K562 (cell line): ENCODE results near the gene TRPC4. TPM values are rescaled to one million over a fixed set of nuclear protein-coding genes. Genes with fewer than 3 reads are reported as not detected.

Experiments used
- ATAC-seq: fragments of 200-7000 bp; cut with Tn5 transposase; 3 replicates; pipeline ENCODE4 v1.9.1; 2020; ENCODE audit warnings: moderate library complexity
- BruUV-seq: library from RNA; stranded (reverse); fragments of 400-500 nt; replicated peaks from 2 replicates; lab custom pipeline; 2021; lab: Mats Ljungman, UMichigan
- CTCF ChIA-PET: fragments of 300-600 bp; formaldehyde crosslinking; extraction: SDS; loops from one replicate; lab custom pipeline; 2021; ENCODE audit warnings: low intra/inter-chr PET ratio; lab: Yijun Ruan, JAX
- POLR2A ChIA-PET: fragments of 300-600, 350-650 bp; sonication (Branson Sonifier 250); formaldehyde crosslinking; extraction: SDS; loops from one replicate; lab custom pipeline; 2021; ENCODE audit warnings: antibody characterized with exemption, inconsistent platforms; lab: Yijun Ruan, JAX
- DNase-seq, 4 experiments: peaks; one replicate each; pipeline versions ENCODE4 v3.0.0 to v3.0.0-alpha.2; 2011 to 2018; ENCODE audit warnings: low spot score in 3 of 4, mixed read lengths in 3 of 4; ENCODE audit errors: extremely low read depth in 1 of 4
- FAIRE-seq: peaks from 2 replicates; lab custom pipeline; 2011; peaks lifted over from hg19 to GRCh38; lab: Jason Lieb, UNC
- H2AFZ ChIP-seq: 2 replicates; pipeline ENCODE4 v1.6.0; 2011; ENCODE audit warnings: low read depth, low read length, control low read depth, inconsistent platforms
- H3K27ac ChIP-seq: fragments of 200-600 bp; 3 replicates; pipeline ENCODE4 v1.8.0; 2011; ENCODE audit warnings: low read depth, mild to moderate bottlenecking, control low read depth, inconsistent platforms, low read length, moderate library complexity, mixed read lengths; ENCODE audit errors: extremely low read depth
- H3K27me3 ChIP-seq, 2 experiments: fragments of 300-600 bp in 1 of 2; 2 replicates in 1 of 2; 3 replicates in 1 of 2; pipeline versions ENCODE4 v1.6.0 to v1.8.0; 2011; ENCODE audit warnings: inconsistent platforms in 2 of 2, low read length in 2 of 2, mild to moderate bottlenecking in 1 of 2, mixed read lengths in 1 of 2, moderate library complexity in 1 of 2; ENCODE audit not compliant: control insufficient read depth in 2 of 2, insufficient read depth in 2 of 2
- H3K36me3 ChIP-seq: fragments of 300-600 bp; 3 replicates; pipeline ENCODE4 v1.8.0; 2011; ENCODE audit warnings: mild to moderate bottlenecking, low read length, inconsistent platforms; ENCODE audit not compliant: control insufficient read depth, insufficient read depth
- H3K4me1 ChIP-seq, 2 experiments: fragments of 200-600 bp in 1 of 2; replicated peaks in 1 of 2; 2 replicates in 1 of 2; 3 replicates in 1 of 2; pipeline versions ENCODE4 v1.5.1 to v1.8.0; 2011; ENCODE audit warnings: inconsistent platforms in 2 of 2, low read length in 2 of 2, mild to moderate bottlenecking in 1 of 2, mixed read lengths in 1 of 2, moderate library complexity in 1 of 2; ENCODE audit not compliant: control insufficient read depth in 2 of 2, insufficient read depth in 2 of 2
- H3K4me2 ChIP-seq: 2 replicates; pipeline ENCODE4 v1.6.1; 2011; ENCODE audit warnings: low read length, control low read depth, inconsistent platforms, mixed read lengths; ENCODE audit not compliant: insufficient read depth
- H3K4me3 ChIP-seq: fragments of 200-600 bp; sonication (generic), shearing (Covaris generic); 2 replicates; pipeline ENCODE4 v1.5.1; 2016; ENCODE audit warnings: control low read depth, inconsistent platforms
- H3K79me2 ChIP-seq: fragments of 200-600 bp; 3 replicates; pipeline ENCODE4 v1.8.0; 2011; ENCODE audit warnings: low read length, inconsistent platforms; ENCODE audit not compliant: control insufficient read depth, insufficient read depth
- H3K9ac ChIP-seq, 2 experiments: 2 replicates each; pipeline versions ENCODE4 v1.6.0 to v1.6.1; 2011; ENCODE audit warnings: low read depth in 2 of 2, low read length in 2 of 2, control low read depth in 1 of 2, inconsistent platforms in 1 of 2, mild to moderate bottlenecking in 1 of 2, mixed read lengths in 1 of 2; ENCODE audit not compliant: insufficient read depth in 1 of 2
- H3K9me1 ChIP-seq: one replicate; pipeline ENCODE4 v1.6.0; 2011; ENCODE audit warnings: inconsistent platforms, mild to moderate bottlenecking, low read length, moderate library complexity; ENCODE audit not compliant: control insufficient read depth, insufficient read depth
- H3K9me3 ChIP-seq: replicated peaks from 2 replicates; pipeline ENCODE4 v1.5.1; 2011; ENCODE audit warnings: low read depth, low read length, inconsistent platforms; ENCODE audit not compliant: control insufficient read depth, insufficient read depth
- H4K20me1 ChIP-seq: replicated peaks from 2 replicates; pipeline ENCODE4 v1.6.1; 2011; ENCODE audit warnings: low read length, inconsistent platforms, mixed read lengths; ENCODE audit not compliant: control insufficient read depth, insufficient read depth
- HDAC3 ChIP-seq: fragments of 450-650 bp; IDR thresholded peaks from 2 replicates; pipeline ENCODE4 v1.6.1; 2018; ENCODE audit warnings: borderline replicate concordance, mild to moderate bottlenecking, moderate library complexity; ENCODE audit not compliant: partially characterized antibody
- HNRNPK ChIP-seq: fragments of 200-400 bp; formaldehyde crosslinking; IDR thresholded peaks from one replicate; pipeline ENCODE4 v1.6.1; 2018; ENCODE audit warnings: mild to moderate bottlenecking, low read depth, low read length; ENCODE audit not compliant: poor library complexity, severe bottlenecking
- HNRNPLL ChIP-seq: fragments of 200-400 bp; formaldehyde crosslinking; IDR thresholded peaks from 2 replicates; pipeline ENCODE4 v1.6.1; 2017; ENCODE audit warnings: low read length, low read depth, mild to moderate bottlenecking; ENCODE audit not compliant: poor library complexity, severe bottlenecking
- KLF6 ChIP-seq: fragments of 250-450 bp; sonication (Bioruptor Pico); IDR thresholded peaks from 2 replicates; pipeline ENCODE4 v1.4.0; 2020; ENCODE audit warnings: mild to moderate bottlenecking, moderate library complexity, borderline replicate concordance
- LEF1 ChIP-seq: fragments of 450-650 bp; IDR thresholded peaks from 2 replicates; pipeline ENCODE4 v1.6.1; 2016; ENCODE audit warnings: mild to moderate bottlenecking
- MBD2 ChIP-seq: sonication (generic); IDR thresholded peaks from 2 replicates; pipeline ENCODE4 v1.6.1; 2016; ENCODE audit warnings: low read depth, borderline replicate concordance
- MEIS2 ChIP-seq: fragments of 450-650 bp; IDR thresholded peaks from 2 replicates; pipeline ENCODE4 v1.6.1; 2014; ENCODE audit warnings: mild to moderate bottlenecking; ENCODE audit not compliant: partially characterized antibody
- SIN3B ChIP-seq: fragments of 450-650 bp; IDR thresholded peaks from 2 replicates; pipeline ENCODE4 v1.6.1; 2017; ENCODE audit warnings: low read depth, mild to moderate bottlenecking, moderate library complexity
- SMARCA5 ChIP-seq: fragments of 450-650 bp; IDR thresholded peaks from 2 replicates; pipeline ENCODE4 v1.6.1; 2016
- WGBS: fragments of 100-300 bp; shearing (Covaris generic); methylation state at CpG from one replicate; pipeline ENCODE4 v1.1.6; 2016; ENCODE audit warnings: low coverage, mixed read lengths; ENCODE audit not compliant: insufficient coverage; ENCODE audit errors: missing lambda C conversion rate; 5-methylcytosine and 5-hydroxymethylcytosine counted together
- in situ Hi-C: fragments of 300-500 bp; cut with MboI; formaldehyde crosslinking; loops from 4 replicates; pipeline ENCODE4 v1.15.0; 2018; ENCODE audit warnings: inconsistent platforms, mixed read lengths
- intact Hi-C: fragments of 100-400 bp; cut with micrococcal nuclease; formaldehyde crosslinking; loops from 2 replicates; pipeline ENCODE4 v1.14.2; 2022
- polyA plus RNA-seq, 8 experiments: library from polyadenylated mRNA; depleted of rRNA in 4 of 8; stranded (reverse) in 5 of 8; unstranded in 3 of 8; fragments of >200 nt; fragmentation: Nextera tagmentation in 2 of 8; fragmentation: Illumina TruSeq in 1 of 8; extraction: Ambion mirVana in 2 of 8; extraction: Trizol in 1 of 8; gene quantifications; 2 replicates each; pipeline versions ENCODE4 v1.2.1 to v1.2.3, GENCODE V29; 2011 to 2014; ENCODE audit warnings: inconsistent platforms in 1 of 8, missing spikeins in 1 of 8
- total RNA-seq, 7 experiments: library from RNA; depleted of rRNA in 6 of 7; stranded (reverse); fragments of >200 nt in 6 of 7; fragmentation: Illumina TruSeq in 2 of 7; extraction: Trizol in 2 of 7; gene quantifications; 2 replicates each; pipeline versions ENCODE4 v1.2.1 to v1.2.3, GENCODE V29; 2011 to 2021; ENCODE audit warnings: low replicate concordance in 1 of 7

TRPC4 gene
- total and polyA plus RNA-seq, 9 of the 15 experiments (the other 6 are each of a cell fraction or from before 2014, with no cell fraction given): 0.03 to 0.04 TPM; not detected in 7

DNA sequence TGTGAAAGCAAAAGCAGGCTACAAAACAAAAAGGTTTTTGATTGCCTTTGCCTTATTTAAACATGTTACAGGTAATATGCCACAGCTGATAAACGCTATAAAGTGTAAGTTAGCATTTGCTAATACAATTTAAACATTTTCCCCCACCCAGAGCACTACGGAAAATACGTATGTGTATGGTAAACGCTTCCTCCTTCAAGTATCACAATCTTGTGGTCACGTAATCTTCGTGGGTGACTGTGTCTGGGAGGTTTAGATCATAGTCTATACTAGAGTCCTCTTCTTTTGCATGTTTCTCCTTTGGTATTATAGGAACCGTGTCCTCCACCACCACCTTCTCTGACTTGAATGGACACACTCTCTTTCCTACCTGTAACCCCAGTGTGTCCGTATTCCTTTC, 232.9 kb downstream of the TRPC4 start:
- no peaks in the 10 kb centered on the region for H3K27me3 ChIP-seq
- H2AFZ ChIP-seq: no peak overlapping the region
- H3K79me2 ChIP-seq: no peaks in the 10 kb centered on the region
- peak; percentile 53; the same call in 1 of the 3 replicates for ATAC-seq
- H3K27ac ChIP-seq: no peak overlapping the region
- no peak for FAIRE-seq
- no TSS peak for BruUV-seq
- no peak for TF ChIP-seq SIN3B
- peak; percentile 71 for TF ChIP-seq HDAC3
- peak; percentile 96 for TF ChIP-seq HNRNPLL
- H3K9me1 ChIP-seq: no peaks in the 10 kb centered on the region
- no peaks in the 10 kb centered on the region for H3K36me3 ChIP-seq
- in situ Hi-C loops (no loop called here), intact Hi-C loops (no loop called here)
- no peaks in the 10 kb centered on the region for H3K4me1 ChIP-seq
- H3K4me2 ChIP-seq: no peak overlapping the region
- ChIA-PET CTCF (no interaction called here), POLR2A (no interaction called here)
- H4K20me1 ChIP-seq: no peaks in the 10 kb centered on the region
- no peak overlapping the region for H3K9ac ChIP-seq
- 0% methylated on average over 5 of the region's 8 CpGs for WGBS
- H3K9me3 ChIP-seq: no peaks in the 10 kb centered on the region
- DNase-seq: peak in 1 of 4 experiments; percentile 9
- no peak overlapping the region for H3K4me3 ChIP-seq

DNA sequence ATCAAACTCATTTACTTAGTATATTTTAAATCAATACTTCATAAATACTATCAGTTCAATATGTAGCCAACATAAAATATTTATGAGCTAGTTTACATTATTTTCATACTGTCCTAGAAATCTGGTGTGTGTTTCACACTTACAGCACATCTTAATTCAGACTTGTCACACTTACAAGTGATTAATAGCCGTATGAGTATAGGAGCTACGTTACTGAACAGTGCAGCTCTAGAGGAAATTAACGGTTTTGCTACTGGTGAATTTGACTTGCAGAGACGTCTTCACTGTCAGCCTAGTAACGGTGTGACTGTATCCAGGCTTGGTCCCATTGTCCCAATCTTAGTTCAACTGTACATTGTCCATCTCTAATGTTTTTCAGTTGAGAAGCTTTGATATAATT, 237.3 kb downstream of the TRPC4 start:
- Histone ChIP-seq H3K27me3 (no peaks in the 10 kb centered on the region), H3K4me2 (no peak overlapping the region), H3K9me1 (no peaks in the 10 kb centered on the region), H3K4me3 (no peak overlapping the region), H3K4me1 (no peaks in the 10 kb centered on the region), H4K20me1 (no peaks in the 10 kb centered on the region), H3K36me3 (no peaks in the 10 kb centered on the region), H3K9ac (no peak overlapping the region), H3K9me3 (no peaks in the 10 kb centered on the region), H3K79me2 (no peaks in the 10 kb centered on the region), H3K27ac (no peak overlapping the region), H2AFZ (no peak overlapping the region)
- in situ Hi-C loops (no loop called here), intact Hi-C loops (no loop called here)
- BruUV-seq: no TSS peak
- 0% methylated on average over 5 of the region's 5 CpGs for WGBS
- no peak for ATAC-seq
- CTCF ChIA-PET: no interaction called here
- POLR2A ChIA-PET: interaction anchor here (0.5 kb wide), 1 partner anchor 448 kb away, joined by 3 read pairs; no protein-coding TSS in a partner anchor
- DNase-seq: no peak
- no peak for FAIRE-seq
- no peak for TF ChIP-seq SMARCA5
- TF ChIP-seq HNRNPK: no peak
- TF ChIP-seq LEF1: no peak
- no peak for TF ChIP-seq MBD2
- peak; percentile 36 for TF ChIP-seq MEIS2
- TF ChIP-seq KLF6 (CRISPR knock-in tag): no peak
